ENCODE results near the gene FBXL7.

Gene FBXL7

GRCh38 chr5:15772131-15772530, 272.2 kb downstream of the FBXL7 start:
- no peak for DNase-seq (ENCODE audit: low read depth)

- peak; percentile 25 for DNase-seq (ENCODE audit: low read depth)
These were observed 274.7 kb downstream of the FBXL7 start for GRCh38 chr5:15774632-15775031.

- DNase-seq (ENCODE audit: low read depth): no peak
These were observed 276.4 kb downstream of the FBXL7 start for GRCh38 chr5:15776346-15776745.

GRCh38 chr5:15783734-15784133, 283.8 kb downstream of the FBXL7 start:
- no peak for DNase-seq (ENCODE audit: low read depth)

DNA sequence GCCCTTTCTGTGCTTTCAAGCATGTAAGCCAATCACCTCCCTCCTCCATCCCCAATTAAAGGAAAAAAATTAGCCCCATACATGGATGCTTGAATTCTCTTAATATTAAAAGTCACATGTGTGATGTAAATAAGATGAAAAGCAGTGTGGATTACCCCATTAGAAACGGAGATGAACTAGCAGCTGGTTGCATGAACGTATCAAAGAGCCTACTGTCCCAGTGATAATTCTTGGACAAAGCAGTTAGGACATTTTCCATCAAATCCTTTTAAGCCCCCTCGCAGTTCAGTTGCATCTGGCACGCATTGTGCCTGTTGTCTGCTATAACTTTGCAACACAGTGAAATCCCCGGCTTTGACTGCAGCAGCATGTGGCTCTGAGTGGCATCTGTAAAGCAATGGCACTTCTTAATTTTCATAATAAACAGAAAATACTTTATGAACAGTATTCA, 285.6 kb downstream of the FBXL7 start:
- DNase-seq (ENCODE audit: low read depth): no peak

GRCh38 chr5:15786326-15786725, 286.3 kb downstream of the FBXL7 start:
- DNase-seq (ENCODE audit: low read depth): no peak

DNA sequence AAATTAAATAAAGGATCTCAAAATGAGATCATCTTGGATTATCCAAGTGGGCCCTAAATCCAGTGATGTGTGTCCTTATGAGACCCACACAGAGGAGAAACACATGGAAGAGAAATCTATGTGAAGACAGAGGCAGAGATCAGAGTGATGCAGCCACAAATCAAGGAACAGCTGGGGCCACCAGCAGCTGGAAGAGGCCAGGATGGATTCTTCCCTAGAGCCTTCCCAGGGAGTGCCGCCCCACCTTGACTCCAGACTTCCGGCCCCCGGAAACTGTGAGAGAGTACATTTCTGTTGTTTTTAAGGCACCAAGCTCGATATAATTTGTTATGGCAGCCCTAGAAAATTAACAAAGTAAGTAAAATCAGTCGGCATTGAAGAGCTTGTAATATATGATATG, 286.9 kb downstream of the FBXL7 start:
- no peak for DNase-seq (ENCODE audit: low read depth)

DNA sequence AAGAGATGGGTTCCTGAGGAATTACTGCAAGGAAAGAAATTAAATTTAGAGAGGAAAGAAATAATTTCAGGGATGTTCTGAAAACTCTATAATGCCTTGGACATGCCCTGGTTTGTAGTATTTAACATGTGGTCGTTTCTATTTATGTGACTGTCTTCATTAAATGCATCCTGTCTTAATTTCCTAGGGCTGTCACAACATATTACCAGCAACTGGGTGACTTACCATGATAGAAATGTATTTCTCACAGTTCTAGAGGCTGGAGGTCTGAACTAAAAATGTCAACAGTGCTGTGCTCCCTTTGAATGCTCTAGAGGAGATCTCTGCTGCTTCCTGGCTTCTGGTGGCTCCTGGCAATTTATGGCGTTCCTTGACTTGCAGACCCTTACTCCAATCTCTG, 287.7 kb downstream of the FBXL7 start:
- peak; percentile 60 for DNase-seq (ENCODE audit: low read depth)

- peak; percentile 45 for DNase-seq (ENCODE audit: low read depth)
These were observed 289.7 kb downstream of the FBXL7 start for GRCh38 chr5:15789642-15790041.

GRCh38 chr5:15790446-15791018, 290.6 kb downstream of the FBXL7 start:
- peak; percentile 60 for DNase-seq (ENCODE audit: low read depth)

GRCh38 chr5:15791274-15791673, 291.3 kb downstream of the FBXL7 start:
- no peak for DNase-seq (ENCODE audit: low read depth)

DNA sequence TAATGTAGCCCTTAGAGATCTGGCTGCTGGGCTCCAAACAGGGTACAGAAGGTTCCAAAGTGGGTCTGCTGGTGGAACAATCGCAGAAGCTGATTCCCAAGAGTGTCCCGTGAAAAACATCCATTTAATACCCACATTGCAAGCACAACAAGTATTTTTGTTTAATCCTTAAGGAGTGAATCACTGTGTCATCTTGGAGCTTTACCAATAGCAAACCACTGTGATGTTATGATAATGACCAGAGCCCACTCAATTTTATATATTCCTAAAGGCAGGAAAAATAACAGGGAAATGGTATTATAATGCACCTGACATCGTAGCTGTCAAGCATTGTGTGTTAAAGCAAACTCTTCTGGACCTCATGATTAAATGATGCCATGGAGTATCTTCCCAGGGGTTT, 291.9 kb downstream of the FBXL7 start:
- peak; percentile 73 for DNase-seq (ENCODE audit: low read depth)

GRCh38 chr5:15794052-15794985, 294.3 kb downstream of the FBXL7 start:
- DNase-seq (ENCODE audit: low read depth): peak; percentile 44

DNA sequence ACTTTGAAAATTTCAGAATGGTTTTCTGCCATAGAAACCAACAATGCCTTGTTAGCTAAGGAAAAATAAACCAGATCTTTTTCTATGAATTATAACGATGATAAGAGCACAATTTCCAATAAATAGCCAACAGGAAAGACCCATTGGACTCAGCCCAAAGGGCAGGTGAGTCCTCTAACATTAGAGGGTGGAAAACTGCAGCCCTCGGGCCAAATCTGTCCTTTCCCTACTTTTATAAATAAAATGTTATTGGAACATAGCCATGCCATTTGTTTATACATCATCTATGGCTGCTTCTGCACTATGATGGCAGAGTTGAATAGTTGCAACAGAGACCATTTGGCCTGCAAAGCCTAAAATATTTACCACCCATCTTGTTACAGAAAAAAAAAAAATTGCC, 296.1 kb downstream of the FBXL7 start:
- DNase-seq (ENCODE audit: low read depth): no peak

GRCh38 chr5:15796557-15796956, 296.6 kb downstream of the FBXL7 start:
- no peak for DNase-seq (ENCODE audit: low read depth)

- no peak for DNase-seq (ENCODE audit: low read depth)
These were observed 297.1 kb downstream of the FBXL7 start for GRCh38 chr5:15797116-15797515.

DNA sequence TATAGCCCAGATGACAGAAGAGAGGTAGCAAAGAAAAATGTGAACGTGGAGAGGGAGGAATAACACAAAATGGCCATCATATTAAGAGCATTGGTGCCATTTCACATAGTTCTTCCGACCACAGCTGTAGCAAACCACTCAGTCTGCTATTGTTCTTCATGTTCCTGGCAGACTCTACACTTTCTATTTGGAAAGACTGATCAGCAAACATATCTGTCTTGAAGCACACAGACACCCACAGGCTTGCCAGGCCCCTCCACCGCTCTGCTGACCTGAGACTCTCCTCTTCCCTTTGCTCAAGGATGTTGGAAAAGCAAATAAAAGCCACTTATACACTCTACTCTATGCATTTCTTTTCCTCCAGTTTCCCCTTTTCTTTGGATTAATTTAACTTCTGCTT, 298.0 kb downstream of the FBXL7 start:
- DNase-seq (ENCODE audit: low read depth): no peak

GRCh38 chr5:15799014-15799413, 299.0 kb downstream of the FBXL7 start:
- DNase-seq (ENCODE audit: low read depth): no peak

GRCh38 chr5:15799612-15800011, 299.6 kb downstream of the FBXL7 start:
- DNase-seq (ENCODE audit: low read depth): no peak

DNA sequence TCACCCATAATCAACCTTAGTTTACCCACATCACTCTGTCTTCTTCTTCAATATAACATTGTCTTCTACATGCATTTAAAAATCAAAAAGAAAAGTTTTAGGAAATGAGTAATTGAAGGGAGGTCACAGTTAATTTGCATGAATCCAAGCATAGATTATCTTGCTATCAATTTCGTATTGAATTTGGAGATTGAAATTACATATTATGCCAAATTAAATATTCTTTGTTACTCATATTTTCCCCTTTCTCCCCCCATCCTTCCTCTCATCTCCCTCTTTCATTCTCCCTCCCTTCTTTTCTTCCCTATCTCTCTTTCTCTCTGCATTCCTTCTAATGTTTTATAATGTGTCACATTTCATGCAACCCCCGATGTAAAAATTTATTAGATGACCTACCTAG, 303.3 kb downstream of the FBXL7 start:
- no peak for DNase-seq (ENCODE audit: low read depth)

- DNase-seq (ENCODE audit: low read depth): no peak
These were observed 306.6 kb downstream of the FBXL7 start for GRCh38 chr5:15806613-15807012.

DNA sequence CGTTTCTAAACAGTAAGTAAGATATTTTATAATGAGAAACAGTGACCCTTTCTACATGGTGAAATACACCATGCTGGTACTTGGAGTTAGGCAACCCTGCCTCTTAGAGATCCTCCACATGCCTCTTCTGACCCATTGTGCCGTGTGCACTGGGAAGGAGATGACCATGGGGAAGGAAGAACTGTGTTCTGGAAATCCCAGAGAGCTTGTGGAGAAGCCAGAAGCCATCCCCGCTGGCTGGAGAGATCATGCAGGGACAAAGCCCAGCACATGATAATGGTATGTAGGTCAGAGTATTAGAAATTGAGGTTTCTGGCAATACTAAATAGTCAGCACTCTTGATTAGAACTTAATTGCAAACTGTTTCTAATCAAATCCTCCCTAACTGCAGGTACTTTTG, 307.3 kb downstream of the FBXL7 start:
- peak; percentile 45 for DNase-seq (ENCODE audit: low read depth)

DNA sequence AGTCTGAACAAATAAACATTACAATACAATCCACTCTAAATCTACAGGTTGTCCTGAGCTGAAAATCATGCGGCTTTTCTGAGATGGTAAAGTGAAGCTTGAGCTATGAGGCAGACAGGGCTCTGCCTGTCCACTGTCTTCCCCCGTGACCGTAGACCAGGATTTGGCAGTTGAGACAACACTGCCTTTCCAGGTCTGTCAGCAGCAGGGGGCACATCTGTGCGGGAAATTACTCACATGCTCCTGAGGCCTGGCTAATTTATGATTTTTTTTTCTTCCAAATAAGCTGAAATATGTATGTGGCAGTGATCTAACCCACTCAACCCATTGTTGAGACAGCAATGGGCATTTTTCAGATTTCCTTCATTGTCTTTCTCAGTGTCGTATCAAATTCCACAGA, 307.9 kb downstream of the FBXL7 start:
- peak; percentile 59 for DNase-seq (ENCODE audit: low read depth)

DNA sequence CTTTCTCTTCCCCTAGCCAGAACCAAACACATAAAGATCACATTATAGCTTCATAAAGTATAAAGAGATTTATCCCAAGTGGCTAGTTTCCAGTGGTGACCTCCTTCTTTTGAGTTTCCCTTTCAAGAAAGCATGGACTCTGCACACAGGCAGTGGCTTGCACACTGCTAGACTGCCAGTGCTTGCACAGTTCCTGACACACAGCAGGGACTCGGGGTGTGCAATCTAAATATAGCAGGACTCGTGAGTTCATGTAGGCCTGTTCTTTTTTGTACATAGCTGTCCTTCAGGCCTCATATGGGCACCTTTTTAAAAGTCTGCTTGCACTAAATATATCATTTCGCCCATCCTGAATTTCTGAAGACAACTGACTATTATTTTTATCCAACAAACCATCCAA, 308.6 kb downstream of the FBXL7 start:
- no peak for DNase-seq (ENCODE audit: low read depth)

All from EH (cell line).